ENCODE measurements around the gene RBP3.
A peak's percentile ranks its signal among the peaks of the same experiment; 100 is the strongest.
"Not testable (repeated sequence)": the region's sequence is repeated elsewhere in the genome, so short reads cannot be mapped to it uniquely, and the experiment has no call there.

RBP3 gene

DNA sequence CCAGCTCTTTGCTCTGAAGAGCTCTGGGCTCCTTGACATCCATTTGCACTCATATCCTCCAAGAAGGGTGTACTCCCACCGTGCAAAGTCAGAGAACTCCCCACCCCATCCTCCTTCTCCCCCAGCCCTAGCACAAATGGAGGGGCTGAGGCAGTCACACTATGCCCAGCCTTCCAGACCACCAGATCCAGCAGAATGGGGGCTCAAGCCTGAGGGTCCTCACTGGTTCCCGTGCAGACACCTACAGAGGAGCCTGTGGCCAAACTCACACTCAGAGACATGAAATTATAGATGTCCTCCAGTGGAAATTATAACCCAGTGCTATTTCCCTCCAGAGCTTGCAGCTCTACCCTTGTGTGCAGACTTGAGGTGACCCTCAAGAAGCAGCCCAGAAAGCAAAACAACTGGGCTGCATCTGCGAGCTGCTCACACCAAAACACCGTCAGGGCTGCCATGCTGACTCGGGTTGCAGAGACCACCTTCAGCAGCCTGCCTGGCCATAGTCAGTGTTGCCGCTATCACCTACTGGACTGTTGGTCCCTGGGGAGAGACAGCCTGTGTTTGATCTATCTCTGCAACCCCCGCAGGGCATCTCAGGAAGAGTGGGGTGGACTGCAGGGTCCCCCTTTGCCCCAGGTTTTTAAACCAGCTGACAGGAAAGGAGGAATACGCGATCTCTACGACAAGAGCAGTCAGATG is 28.5 kb downstream of the RBP3 start:
- no peak for DNase-seq

DNA sequence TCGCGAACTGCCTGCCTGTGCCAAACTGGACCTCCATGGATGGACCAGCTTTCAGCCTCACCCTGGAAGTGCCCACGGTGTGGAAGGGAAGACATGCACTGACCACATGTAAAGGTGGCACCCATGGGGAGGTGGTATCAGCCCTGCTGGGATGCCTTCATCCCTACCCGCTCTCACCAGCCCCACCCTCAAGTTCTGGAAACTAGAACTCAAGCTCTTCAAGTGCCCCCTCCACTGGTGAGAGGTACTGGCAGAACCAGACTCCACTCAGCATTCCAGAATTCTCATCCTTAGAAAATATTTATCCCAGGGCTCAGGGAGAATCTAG is 30.0 kb downstream of the RBP3 start:
- DNase-seq, result no peak

DNA sequence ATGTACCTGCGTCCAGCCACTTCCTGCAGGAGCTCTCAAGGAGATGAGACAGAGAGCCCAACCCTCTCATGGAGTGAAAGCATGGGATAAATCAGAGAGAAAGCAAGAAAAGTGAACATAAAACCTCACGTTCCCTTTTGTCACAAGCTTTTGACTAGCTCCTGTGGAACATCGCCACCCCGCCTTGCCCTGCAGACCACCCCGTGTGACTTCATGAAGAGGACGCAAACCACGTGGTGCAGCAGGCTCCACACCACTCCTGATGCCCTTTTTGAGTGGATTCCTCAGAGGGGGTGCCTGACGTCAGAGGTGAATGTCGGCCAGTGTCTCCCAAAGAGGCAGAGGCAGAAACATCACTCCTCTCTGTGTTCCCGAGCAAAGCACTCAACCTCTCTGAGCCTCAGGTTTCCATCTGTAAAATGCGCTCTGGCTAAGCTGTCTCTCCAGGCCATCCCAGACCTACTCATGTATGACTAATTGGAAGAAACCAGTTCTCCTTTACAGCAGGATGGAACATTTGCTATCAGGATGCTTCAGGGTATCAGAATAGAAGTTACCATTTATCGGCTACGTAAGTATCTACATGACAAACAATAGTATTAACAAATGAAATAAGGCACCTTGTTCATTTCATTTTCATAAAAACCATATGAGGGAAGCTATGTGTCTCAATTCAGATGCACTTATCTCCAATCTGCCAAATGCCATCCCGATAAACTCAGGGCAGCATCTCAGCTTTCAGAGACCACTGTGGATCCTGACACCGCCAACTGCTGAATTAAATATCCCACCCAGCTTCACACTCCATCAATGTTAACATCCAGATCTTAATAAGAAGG is 30.7 kb downstream of the RBP3 start:
- peak; percentile 9 for DNase-seq

DNA sequence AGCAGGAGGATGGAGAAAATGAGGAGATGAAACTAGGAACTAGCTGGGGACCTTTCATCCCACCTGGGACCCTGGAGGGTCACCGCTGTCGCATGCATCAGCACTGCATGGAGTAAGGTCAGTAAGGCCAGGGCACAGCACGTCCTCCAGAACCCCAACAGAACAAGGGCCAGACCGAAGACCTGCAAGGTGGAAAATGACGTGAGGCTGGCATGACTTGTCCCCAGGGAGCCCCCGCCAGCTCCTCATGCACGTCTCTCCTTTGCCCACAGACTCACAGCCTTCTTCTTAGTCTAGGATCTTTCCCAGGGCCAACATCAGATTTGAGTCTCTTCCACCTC is 31.3 kb downstream of the RBP3 start:
- no peak for DNase-seq

DNA sequence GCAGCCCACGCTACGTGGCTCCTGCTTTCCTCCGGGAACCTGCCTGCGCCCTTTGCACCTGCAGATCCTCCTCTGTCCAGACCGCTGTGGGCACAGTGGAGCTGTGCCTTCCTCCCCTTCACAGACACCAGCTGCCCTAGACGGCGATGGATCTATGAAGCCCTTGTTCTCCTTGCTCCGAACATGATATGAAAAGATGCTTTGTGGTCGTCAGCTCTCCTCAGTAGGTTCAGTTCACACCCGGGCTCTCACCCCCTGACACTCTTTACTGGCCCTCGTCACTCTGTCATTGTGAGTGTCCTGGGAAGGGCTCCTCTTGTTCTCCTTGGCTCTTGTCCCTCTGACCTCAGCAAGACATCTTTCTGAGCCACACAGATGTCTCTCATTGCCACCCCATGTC is 31.7 kb downstream of the RBP3 start:
- DNase-seq, result no peak

DNA sequence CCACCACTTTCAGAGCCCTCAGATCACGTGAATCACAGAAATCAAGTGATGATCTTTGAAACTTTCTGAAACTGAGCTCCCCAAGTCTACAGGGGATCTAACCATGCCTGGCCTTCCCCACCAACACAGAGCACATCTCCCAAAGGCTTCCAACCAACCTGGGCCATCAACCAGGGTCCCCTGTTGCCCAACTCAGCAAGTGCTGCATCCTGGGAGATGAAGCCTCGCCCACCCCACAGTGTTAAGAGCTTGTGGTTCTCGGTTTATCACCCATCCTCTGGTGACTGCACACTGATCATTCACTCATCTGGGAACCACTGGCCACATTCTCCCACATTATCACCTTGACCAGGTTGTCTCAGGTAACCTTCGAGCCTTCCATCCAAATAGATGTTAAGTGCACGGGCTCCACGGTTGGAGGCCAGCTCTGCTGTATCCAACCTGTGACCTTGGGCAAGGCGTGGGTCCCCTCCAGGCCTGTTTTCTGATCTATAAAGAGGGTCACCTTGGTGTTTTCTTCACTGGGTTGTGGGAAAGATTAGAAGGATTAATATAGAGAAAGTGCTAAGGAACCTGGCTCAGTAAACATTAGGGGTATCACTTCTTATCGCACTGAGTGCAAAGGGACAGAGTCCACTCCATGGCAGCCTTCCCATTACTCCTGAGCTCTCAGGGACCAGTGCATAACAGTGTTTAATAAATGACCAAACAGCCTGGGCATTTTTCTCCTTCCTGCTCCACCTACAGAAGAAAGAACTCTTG is 32.4 kb downstream of the RBP3 start:
- DNase-seq, result no peak

DNA sequence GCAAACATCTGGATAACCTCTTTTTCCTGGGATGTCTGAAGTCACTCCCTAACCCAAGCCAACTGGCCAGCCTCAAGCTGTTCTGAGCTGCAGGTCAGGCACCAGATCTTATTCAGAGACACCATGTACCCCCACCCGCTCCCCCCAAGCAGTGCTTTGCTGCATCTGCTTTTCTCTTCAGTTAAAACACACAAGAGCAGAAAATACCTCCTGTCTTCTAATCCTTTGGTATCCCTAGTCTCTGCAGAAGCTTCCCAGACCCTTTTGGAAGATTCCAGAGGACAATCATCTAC is 32.9 kb downstream of the RBP3 start:
- DNase-seq, result no peak

DNA sequence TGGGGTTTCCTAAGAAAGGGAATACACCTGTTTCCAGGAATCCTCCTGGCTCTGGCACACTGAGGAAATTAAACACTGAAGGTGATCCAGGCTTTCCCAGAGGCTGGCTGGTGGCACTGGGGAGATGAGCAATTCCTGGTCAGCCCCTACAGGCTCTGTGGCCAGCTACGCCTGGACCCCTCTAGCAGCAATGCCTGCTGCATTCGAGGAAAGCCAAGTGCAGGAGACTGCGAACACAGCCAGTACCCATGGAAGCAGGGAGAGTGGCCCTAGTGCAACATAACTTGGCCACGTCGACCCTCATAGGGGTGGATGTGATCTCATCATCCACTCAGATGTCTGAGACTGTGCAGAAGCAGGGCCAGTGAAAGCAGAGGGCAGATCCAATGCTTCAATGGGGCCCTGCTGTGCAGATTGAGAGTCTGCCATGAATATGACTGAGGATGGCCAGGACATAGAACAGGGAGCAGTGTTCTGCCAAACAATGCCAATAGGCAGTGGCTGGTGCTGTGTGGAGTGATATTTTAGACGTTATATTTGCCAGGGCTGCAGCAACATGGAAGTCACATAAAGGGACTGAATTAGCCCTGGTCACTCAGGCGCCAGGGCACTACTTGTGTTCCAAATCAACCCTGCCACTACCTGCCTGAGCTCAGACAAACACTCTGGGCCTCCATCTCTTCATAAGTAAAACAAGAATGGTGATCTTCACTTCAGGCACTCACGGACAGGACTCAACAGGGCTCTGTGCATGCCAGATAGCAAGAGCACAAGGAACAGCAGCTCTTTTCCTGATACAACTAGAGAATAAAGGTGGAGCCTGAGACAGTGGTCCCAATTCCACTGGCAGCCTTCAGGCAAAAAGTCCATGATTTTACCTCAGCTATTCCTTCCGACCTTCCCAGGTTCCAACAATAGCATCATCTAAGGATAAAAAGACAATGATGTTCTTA is 33.5 kb downstream of the RBP3 start:
- no peak for DNase-seq

DNA sequence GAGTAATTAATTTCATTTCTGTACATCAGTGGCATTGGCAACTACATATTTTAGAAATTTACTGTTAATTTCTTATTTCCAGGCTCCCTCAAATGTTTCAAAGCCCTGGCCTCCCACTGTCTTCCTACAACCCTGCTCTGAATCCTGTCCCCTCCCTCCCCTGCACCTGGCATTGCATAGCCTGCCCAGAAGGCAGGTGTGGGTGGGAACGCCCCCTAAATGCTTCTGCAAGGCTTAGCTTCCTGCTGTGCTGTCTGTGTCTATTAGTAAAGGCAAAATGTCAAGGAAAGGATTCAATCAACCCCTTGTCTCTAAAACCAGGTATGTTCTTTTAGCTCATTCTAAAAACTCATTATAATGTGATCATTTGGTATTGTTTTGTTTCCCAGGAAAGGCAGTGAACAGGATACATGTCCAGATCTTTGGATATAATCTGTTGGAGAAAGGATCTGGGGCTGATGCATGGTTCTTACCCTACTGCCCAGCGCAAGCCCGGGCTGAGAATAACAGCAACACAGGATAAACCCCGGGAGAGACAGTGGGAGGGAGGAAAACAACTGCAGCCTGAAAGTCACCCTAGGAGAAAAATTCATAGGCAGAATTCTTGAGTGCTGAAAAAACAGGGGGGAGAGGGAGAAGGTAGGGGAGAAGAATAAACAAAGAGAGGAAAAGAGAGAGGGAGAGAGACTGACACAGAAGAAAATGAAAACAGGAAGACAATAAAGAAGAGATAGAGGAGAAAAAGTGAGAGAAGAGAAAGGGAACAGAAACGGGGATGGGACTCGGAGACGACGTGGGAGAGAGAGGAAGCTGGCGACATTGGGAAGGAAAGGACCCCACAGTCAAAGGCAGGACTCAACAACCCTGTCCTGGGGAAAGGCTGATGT is 35.3 kb downstream of the RBP3 start:
- DNase-seq, result peak; percentile 75

DNA sequence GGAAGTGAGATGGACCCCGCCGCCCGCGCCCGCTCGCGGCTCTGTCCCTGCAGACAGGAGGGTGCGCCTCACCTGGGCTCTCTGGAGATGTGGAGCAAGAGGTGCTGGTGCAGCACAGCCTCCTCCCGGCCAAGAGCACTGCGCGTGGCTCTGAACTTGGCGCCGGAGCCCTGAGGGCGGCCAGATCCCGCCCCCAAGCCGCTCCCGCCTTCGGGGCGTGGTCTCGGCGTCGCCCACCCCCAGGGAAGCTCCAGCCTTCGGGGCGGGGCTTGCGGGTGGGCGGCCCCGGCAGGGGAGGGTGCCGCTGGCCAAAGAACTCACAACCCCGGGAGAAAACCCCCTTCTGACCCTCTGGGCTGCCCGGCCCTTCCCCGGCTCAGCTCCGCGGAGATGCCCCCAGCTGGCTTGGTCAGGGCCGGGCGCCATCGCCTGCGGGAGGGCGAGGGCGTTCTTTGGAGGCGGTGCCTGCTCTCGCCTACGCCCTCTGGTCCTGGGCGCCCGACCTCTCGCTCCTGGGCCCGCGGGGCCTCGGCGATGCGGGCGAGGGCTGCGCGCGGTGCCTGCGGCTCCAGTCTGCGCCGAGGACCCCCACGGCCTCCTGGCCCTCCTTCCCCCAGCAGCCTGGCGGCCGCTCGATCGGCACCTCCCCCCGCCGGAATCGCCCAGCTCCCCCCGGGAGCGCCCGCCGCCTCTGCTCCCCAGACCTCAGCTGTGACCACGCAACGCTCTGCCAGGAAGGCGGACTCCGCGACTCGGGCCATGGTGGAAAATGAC is 36.2 kb downstream of the RBP3 start, which contains the start of gene ZNF488:
Gene ZNF488 (minus strand): TSS at position 146 of the 774 bp plus-strand sequence. CDS start 15,464 bp downstream, outside the sequence.
- DNase-seq, result peak; percentile 71

DNA sequence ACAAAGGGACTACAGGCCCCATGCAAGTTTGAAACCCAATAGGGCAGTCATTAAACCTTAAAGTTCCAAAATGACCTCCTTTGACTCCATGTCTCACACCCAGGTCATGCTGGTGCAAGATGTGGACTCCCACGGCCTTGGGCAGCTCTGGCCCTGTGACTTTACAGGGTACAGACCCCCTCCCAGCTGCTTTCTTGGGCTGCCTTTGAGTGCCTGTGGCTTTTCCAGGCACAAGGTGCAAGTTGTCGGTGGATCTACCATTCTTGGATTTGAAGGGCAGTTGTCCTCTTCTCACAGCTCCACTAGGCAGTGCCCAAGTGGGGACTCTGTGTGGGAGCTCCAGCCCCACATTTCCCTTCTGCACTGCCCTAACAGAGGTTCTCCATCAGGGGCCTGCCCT is 37.9 kb downstream of the RBP3 start:
- DNase-seq, result not testable (repeated sequence)

DNA sequence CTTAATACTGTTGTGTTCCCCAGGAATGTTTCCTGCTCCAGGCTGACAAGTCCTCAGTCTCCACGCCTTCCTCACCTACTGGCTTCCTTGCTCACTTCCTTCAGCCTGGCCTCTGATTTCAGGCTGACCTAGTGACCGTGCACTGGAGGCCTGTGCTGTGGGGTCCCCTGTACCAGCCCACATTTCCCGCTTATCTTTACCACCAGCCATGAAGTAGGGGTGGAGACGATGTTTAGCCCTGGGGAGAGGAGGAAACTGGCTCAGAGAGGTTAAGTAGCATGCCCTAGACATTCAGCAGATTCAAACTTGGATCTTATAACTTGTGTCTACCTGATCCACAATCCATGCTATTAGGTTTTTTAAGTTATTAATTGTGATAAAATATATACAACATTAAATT is 40.7 kb downstream of the RBP3 start:
- no peak for DNase-seq

DNA sequence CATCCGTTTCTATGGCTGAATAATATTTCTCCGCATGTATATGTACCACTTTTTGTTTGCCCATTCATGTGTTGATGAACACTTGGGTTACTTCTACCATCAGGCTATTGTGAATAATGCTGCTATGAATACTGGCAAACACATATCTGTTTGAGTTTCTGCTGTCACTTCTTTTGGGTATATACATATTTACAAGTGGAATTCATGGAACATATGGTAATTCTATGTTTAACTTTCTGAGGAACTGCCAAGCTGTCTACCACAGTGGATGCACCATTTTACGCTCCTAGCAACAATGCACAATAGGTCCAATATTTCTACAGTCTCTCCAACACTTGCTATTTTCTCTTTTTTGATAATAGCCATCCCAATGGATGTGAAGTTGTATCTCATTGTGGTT is 41.5 kb downstream of the RBP3 start:
- DNase-seq, result no peak

DNA sequence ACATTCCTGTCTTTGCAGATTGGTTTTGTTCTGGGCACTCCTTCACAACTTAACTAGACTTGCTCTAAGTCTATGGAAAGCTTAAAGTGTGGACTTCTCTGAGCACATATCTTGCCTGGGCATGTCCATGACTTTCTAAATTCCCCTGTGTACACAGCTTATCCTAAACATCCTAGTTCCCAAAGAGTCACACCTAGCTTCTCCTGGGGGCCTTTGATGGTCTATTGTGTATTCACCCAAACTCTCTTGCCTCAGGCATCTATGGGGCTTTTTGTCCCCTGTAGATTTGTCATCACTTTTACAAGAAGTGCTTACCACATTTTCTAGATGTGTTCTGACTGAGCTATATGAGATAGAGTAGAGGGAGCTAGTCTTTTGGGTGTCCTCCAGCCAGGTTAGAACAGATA is 48.2 kb downstream of the RBP3 start:
- DNase-seq, result no peak

DNA sequence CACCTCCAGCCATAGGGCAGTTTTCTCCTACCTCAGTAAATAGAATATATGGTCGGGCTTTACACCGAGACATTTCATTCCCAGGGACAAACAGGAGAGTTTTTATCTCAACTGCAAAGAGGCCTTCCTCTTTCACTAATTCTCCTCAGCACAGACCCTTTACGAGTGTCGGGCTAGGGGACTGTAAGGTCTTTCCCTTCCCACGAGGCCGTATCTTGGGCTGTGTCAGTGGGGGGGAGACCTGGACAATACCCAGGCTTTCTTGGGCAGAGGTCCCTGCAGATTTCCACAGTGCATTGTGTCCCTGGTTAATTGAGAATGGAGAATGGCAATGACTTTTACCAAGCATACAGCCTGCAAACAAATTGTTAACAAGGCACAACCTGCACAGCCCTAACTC is 49.1 kb downstream of the RBP3 start:
- no peak for DNase-seq

DNA sequence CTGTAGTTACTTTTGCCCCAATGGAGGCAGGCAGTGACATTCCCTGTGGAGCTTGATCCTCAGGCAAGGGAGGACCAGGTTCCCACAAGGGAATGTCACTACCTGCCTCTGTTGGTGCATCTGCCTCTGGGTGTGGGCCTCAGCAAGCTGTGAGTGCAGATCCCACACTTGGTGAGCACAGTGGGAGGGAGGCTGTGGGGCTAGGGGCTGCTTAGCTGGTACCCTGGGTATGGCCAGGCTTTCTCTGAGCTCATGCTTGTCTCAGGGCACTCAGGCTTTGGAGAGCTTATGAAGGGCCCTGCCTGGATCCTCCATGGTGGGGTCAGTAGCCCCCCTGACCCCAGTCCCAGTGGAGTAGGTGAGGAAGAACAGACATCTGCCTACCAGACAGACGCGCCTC is 52.1 kb downstream of the RBP3 start:
- no peak for DNase-seq

DNA sequence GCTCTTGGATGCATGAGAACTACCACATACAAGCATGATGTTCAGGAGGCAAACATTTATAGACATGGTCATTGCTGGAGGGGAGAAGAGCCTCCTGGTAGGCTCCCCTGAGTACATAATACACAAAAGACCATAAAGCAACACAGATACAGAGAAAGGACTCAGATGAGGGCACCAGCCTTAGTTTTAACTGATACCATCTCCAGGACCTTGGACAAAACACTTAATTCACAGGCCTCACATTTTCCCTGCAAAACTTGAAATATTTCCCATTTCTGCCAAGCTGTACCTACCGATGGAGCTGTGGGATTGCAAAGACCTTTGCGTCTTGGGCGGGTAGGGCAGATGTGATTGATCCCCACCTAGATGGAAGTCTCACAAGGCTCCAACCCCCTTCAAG is 52.6 kb downstream of the RBP3 start:
- DNase-seq, result no peak

DNA sequence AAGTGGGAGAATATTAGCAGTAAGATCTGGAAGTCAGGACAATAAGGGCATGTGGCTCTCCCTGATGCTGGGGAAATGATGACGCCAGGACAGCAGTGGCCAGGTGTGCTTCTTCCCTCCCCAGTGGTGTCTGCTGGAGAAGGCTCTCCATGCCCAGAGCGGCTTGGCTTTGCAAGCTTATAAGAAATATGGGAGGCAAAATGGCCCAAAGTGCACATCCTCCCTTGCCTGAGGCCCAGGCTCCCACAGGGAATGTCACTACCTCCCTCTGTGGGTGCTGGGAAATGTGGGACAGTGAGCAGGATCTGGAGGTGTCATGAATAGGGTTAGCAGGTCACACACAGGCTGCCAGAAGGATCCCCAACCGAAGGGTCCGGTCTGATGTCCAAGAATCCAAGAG is 53.0 kb downstream of the RBP3 start:
- DNase-seq, result no peak

DNA sequence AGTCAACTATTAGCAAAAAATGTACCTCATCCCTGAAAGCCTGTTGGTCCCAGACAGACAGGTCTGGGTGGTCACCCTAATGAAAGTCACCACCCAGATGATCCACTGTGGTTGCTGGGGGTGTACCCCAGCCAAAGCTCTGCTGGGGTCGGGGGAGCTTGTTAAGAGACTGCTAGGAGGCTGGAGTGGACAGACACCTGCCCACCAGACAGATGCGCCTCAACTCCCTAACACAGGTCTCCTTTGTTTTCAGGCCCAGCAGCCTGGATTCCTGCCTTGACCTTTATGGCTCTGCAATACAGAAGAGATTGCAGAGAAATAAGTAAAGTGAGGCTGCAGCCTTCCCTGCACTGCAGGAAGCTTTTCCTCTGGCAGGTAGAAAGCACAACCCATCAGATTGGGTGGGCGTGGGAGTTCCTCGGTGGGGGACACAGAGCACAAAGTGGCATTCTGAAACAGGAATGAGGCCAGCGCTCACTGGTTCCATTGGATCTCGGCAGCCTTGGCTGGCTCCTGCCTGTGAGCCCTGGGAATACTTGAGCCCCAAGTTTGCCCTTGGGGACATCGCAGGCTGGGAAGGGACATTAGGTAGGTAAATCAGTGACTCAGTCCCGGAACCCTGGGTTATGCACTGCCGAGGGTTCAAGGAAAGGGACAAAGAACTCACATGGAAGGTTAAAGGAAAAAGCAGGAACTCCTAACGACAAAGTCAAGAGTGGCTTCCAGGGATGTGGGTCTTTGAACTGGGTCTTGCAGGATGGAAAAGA is 53.9 kb downstream of the RBP3 start:
- DNase-seq, result no peak

DNA sequence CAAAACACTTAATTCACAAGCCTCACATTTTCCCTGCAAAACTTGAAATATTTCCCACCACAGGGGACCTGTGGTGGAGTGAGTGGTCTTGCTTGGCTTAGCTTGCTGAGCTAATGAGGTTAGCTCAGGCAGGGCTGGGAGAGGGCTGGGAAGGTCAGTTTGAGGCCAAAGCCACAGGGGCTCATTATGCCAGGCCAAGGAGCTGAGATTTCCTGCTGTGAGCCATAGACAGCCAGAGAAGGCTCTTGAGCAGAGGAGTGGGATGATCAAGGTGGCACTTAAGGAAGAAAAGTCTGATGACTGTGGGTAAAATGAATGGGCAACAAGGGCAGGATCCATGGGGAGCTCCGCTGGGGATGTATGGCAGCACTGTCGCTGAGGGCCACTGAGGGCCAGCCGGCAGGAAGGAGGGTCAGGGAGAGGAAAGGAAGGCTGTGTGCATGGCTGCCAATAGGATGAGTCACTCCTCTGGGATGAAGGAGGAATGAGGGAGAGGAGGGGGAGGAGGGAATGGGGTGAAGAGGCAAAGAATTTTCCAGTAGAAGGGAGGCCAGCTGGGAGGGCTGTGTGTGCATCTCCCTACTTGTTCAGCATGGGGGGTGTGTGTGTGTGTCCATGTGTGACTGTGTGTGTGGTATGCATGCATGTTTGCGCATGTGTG is 54.6 kb downstream of the RBP3 start:
- DNase-seq, result no peak

Data from DMS153 (cell line).